CD8-positive, alpha-beta memory T cell (primary cell): ENCODE data around the gene CLIC1. TPM values are rescaled to one million over a fixed set of nuclear protein-coding genes. Genes with fewer than 3 reads are reported as not detected.

Experiments
- CTCF ChIA-PET: fragments of 350-600 bp; sonication (Branson Sonifier 250); formaldehyde crosslinking; loops from one replicate; lab custom pipeline; 2021; ENCODE audit warnings: antibody characterized with exemption; lab: Charles Lee
- POLR2A ChIA-PET: fragments of 350-600 bp; sonication (Branson Sonifier 250); formaldehyde crosslinking; loops from one replicate; lab custom pipeline; 2021; ENCODE audit warnings: antibody characterized with exemption; lab: Charles Lee
- DNase-seq, 5 donors: peaks; one replicate each; pipeline versions ENCODE4 v3.0.0 to v3.0.0-alpha.2; 2020 to 2022; ENCODE audit warnings: mixed read lengths in 1 of 5
- H3K27ac ChIP-seq: one replicate; pipeline ENCODE4 v1.7.0; 2013; ENCODE audit warnings: low read depth, mild to moderate bottlenecking, low read length, moderate library complexity
- H3K27me3 ChIP-seq: 2 replicates; pipeline ENCODE4 v1.7.0; 2013; ENCODE audit warnings: low read length, mild to moderate bottlenecking; ENCODE audit not compliant: insufficient read depth, poor library complexity, severe bottlenecking
- H3K36me3 ChIP-seq: 2 replicates; pipeline ENCODE4 v1.7.0; 2013; ENCODE audit warnings: mild to moderate bottlenecking, low read length, moderate library complexity; ENCODE audit not compliant: insufficient read depth
- H3K4me1 ChIP-seq: 2 replicates; pipeline ENCODE4 v1.7.0; 2013; ENCODE audit warnings: mild to moderate bottlenecking, low read length, moderate library complexity; ENCODE audit not compliant: insufficient read depth
- H3K4me3 ChIP-seq: 2 replicates; pipeline ENCODE4 v1.7.0; 2013; ENCODE audit warnings: mild to moderate bottlenecking, low read length
- H3K9me3 ChIP-seq: 2 replicates; pipeline ENCODE4 v1.7.0; 2013; ENCODE audit warnings: mild to moderate bottlenecking, low read length
- H3K27ac Mint-ChIP-seq, 8 donors: one replicate each; pipeline ENCODE4 v1.8.0; 2020 to 2021; ENCODE audit warnings: mixed read lengths in 8 of 8, mild to moderate bottlenecking in 6 of 8, inconsistent platforms in 3 of 8, moderate library complexity in 3 of 8
- H3K27me3 Mint-ChIP-seq, 2 donors: one replicate each; pipeline ENCODE4 v1.8.0; 2020 to 2021; ENCODE audit warnings: mixed read lengths in 2 of 2, mild to moderate bottlenecking in 1 of 2, moderate library complexity in 1 of 2
- H3K36me3 Mint-ChIP-seq, 3 donors: one replicate each; pipeline ENCODE4 v1.8.0; 2020 to 2021; ENCODE audit warnings: mixed read lengths in 3 of 3, inconsistent platforms in 1 of 3, mild to moderate bottlenecking in 1 of 3
- H3K4me1 Mint-ChIP-seq, 3 donors: one replicate each; pipeline ENCODE4 v1.8.0; 2020 to 2021; ENCODE audit warnings: mixed read lengths in 3 of 3, inconsistent platforms in 1 of 3, mild to moderate bottlenecking in 1 of 3
- H3K4me3 Mint-ChIP-seq, 7 donors: one replicate each; pipeline ENCODE4 v1.8.0; 2020 to 2021; ENCODE audit warnings: mixed read lengths in 7 of 7, mild to moderate bottlenecking in 6 of 7, moderate library complexity in 4 of 7, inconsistent platforms in 2 of 7
- H3K9me3 Mint-ChIP-seq, 5 donors: one replicate each; pipeline ENCODE4 v1.8.0; 2020 to 2022; ENCODE audit warnings: mixed read lengths in 5 of 5, mild to moderate bottlenecking in 3 of 5, moderate library complexity in 2 of 5, inconsistent platforms in 1 of 5
- polyA plus RNA-seq: library from polyadenylated mRNA; unstranded; fragments of 300-500 nt; fragmentation: Illumina TruSeq; gene quantifications from one replicate; pipeline ENCODE4 v1.2.3, GENCODE V29; 2021
- total RNA-seq, 2 experiments: library from RNA; stranded (reverse); gene quantifications; one replicate each; pipeline ENCODE4 v1.2.3, GENCODE V29; 2021

CLIC1 gene
- total and polyA plus RNA-seq, 3 experiments from 2014 or later: 377 to 657 (median 377) TPM

DNA sequence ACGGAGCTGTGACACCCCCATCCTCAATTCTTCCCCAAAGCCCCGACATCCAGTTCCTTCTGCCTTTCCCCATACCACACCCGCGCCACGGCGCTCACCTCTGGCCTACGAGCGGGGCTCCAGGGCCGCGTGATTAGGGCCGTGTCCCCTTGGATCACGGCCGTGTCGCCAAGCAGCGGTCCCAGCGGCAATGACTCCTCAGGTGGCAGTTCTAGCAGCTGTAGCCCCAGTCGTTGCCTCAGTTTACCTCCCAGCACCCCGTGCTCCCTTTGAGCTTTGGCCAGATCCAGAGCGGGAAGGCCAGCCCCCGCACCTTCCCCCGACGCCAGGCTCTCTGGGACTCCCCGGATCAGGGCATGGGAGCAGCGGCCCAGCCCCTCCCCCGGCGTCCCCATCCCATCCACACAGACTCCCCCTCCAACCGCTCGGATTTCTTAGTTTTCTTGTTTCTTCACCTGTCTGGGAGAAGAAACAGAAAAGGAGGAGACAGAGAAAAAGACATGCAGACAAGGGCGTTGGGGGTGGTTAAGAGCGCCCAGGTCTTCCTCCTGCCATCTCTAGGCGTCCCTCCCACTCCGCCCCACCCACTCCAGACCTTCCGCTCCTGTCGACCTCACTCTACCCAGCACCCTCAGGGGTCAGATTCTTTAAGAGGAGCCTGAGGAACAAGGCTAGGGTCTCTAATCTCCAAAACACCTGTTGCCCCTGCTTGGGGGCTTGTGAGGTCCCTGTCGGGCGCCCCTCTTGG is 7.4 kb downstream of the CLIC1 start, which contains the start of gene DDAH2:
Gene DDAH2, minus strand, starts transcription at position 533 of the 748 bp plus-strand sequence. Its CDS starts 138 bp downstream, at position 395.
- Histone ChIP-seq H3K4me1 (peaks cover 42% of the 10 kb centered on the region), H3K27me3 (no peaks in the 10 kb centered on the region), H3K36me3 (peaks cover 24% of the 10 kb centered on the region), H3K9me3 (no peaks in the 10 kb centered on the region), H3K27ac (peak within 1 kb of the TSS; percentile 64), H3K4me3 (peak within 1 kb of the TSS; percentile 81)
- H3K9me3 Mint-ChIP-seq: no peaks in the 10 kb centered on the region
- POLR2A ChIA-PET: interaction anchor here (0.8 to 2.1 kb wide), 6 partner anchors 9 to 182 kb away, joined by 3 to 9 read pairs (median 5); partner anchors contain the start of genes LSM2 and NFKBIL1
- H3K4me1 Mint-ChIP-seq: peaks cover 32 to 46% (median 38%) of the 10 kb centered on the region in 3 donors
- DNase-seq: no peak
- H3K4me3 Mint-ChIP-seq: peak within 1 kb of the TSS; percentile 89 to 99 (median 95)
- H3K36me3 Mint-ChIP-seq: peaks cover 0 to 51% (median 8%) of the 10 kb centered on the region in 3 donors
- no peaks in the 10 kb centered on the region for H3K27me3 Mint-ChIP-seq
- CTCF ChIA-PET: interaction anchor here (0.8 to 9.6 kb wide), 26 partner anchors 10 to 169 kb away, joined by 3 to 71 read pairs (median 5); partner anchors contain the start of genes EHMT2, GPANK1, HSPA1A and HSPA1B
- peak within 1 kb of the TSS; percentile 80 to 96 (median 94) for H3K27ac Mint-ChIP-seq

DNA sequence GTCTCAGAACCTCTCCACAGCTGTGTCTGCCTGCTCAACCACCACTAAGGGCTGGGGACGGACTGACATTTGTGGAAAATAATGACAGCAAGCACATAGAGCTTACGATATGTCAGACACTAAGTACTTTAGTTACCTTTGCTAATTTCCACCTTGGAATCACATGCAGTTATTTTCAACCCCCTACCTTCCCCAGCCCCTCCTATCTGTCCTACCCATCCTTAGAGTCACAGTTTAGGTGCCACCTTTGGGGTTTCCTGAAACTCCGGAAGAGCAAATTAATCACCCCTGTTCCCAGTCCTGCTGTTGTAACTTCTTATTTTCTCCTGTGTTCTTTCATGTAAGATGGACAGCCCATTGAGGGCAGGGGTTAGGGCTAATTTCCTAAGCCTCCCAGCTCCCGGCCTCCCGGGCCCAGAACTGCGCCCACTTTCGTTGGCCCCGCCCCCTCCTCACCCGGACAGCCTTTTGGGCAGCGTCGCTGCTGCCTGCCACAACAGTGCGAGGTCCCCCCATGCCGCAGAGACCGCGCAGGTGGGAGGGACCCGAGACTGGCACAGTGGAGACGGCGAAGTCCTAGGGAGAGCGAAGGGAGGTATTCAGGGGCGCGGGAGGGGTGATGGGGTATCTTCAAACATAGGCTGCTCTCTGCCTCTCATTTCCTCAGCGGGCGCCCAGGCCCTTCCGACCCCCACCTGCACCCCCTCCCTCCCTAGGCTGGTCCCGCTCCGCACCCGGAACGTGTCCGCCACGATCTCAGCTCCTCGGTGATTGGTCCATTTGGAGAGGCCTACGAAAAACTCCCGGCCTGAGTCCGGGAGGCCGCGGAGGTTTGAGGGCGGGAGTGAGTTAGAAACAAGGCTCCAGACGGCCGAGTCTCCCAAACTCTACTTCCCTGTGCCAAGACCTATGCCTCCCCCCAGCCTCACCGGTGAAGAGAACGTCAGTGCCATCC is 8.3 kb downstream of the CLIC1 start:
- Histone ChIP-seq H3K4me1 (peaks cover 34% of the 10 kb centered on the region), H3K27me3 (no peaks in the 10 kb centered on the region), H3K27ac (peak overlapping the region; percentile 64), H3K9me3 (no peaks in the 10 kb centered on the region), H3K36me3 (peaks cover 15% of the 10 kb centered on the region), H3K4me3 (no peak overlapping the region)
- CTCF ChIA-PET: interaction anchor here (0.7 to 9.6 kb wide), 11 partner anchors 11 to 135 kb away, joined by 3 to 71 read pairs (median 10); partner anchors contain the start of genes LSM2, MSH5 and VARS1
- Mint-ChIP-seq H3K27ac (peak overlapping the region in 7 of 8 donors; percentile 53 to 87 (median 66)), H3K4me1 (peaks cover 24 to 41% (median 29%) of the 10 kb centered on the region in 3 donors), H3K27me3 (no peaks in the 10 kb centered on the region), H3K9me3 (no peaks in the 10 kb centered on the region), H3K4me3 (peak overlapping the region; percentile 32 to 99 (median 72)), H3K36me3 (peaks cover 0 to 41% (median 8%) of the 10 kb centered on the region in 3 donors)
- POLR2A ChIA-PET: interaction anchor here (0.6 to 2.0 kb wide), 2 partner anchors 24 to 102 kb away, joined by 3 to 8 read pairs; no protein-coding TSS in a partner anchor
- DNase-seq: peak in 1 of 5 donors; percentile 5

DNA sequence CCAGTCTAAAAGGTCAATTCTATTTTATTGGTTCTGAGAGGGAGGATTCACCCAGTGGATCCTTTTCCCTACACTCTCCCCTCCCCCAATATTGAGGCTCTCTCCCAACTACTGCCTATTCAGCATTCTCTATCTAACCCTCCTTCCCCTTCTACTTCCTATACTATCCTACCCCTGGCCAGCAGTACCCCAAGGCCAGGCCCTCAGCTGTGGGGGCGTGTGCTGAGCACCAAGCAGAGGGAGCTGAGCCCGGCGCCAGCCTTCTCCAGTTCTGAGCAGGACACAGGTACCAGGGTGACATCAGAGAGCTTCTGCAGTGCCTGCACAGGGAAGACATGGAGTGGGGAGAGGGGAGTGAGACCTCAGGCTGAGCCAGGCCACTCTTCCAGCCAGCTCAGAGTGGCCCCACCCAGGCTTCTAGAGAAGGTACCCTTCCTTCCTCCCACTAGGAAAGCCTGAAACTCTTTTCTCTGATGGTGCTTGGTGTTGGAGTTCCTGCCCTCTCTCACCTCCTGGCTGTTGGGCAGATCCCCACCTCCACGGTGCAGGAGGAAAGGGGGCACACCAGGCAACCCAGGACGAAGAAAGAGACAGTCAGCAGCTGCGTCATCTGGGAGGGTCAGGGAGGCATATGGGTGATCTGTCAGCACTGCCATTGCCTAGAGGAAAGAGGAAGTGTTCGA is 9.2 kb downstream of the CLIC1 start:
- Histone ChIP-seq H3K36me3 (peaks cover 12% of the 10 kb centered on the region), H3K27ac (peak overlapping the region; percentile 64), H3K9me3 (no peaks in the 10 kb centered on the region), H3K4me3 (no peak overlapping the region), H3K4me1 (peaks cover 34% of the 10 kb centered on the region), H3K27me3 (no peaks in the 10 kb centered on the region)
- H3K27ac Mint-ChIP-seq: peak overlapping the region in 7 of 8 donors; percentile 53 to 87 (median 66)
- H3K36me3 Mint-ChIP-seq: peaks cover 0 to 36% (median 6%) of the 10 kb centered on the region in 3 donors
- CTCF ChIA-PET: interaction anchor here (0.7 to 9.6 kb wide), 2 partner anchors 104 to 136 kb away, joined by 3 to 71 read pairs; no protein-coding TSS in a partner anchor
- POLR2A ChIA-PET: interaction anchor here (0.6 kb wide), 1 partner anchor 23 kb away, joined by 3 read pairs; no protein-coding TSS in a partner anchor
- peak overlapping the region in 6 of 7 donors; percentile 32 to 72 (median 70) for H3K4me3 Mint-ChIP-seq
- H3K4me1 Mint-ChIP-seq: peaks cover 24 to 39% (median 28%) of the 10 kb centered on the region in 3 donors
- no peaks in the 10 kb centered on the region for H3K27me3 Mint-ChIP-seq
- no peaks in the 10 kb centered on the region for H3K9me3 Mint-ChIP-seq
- DNase-seq: no peak

DNA sequence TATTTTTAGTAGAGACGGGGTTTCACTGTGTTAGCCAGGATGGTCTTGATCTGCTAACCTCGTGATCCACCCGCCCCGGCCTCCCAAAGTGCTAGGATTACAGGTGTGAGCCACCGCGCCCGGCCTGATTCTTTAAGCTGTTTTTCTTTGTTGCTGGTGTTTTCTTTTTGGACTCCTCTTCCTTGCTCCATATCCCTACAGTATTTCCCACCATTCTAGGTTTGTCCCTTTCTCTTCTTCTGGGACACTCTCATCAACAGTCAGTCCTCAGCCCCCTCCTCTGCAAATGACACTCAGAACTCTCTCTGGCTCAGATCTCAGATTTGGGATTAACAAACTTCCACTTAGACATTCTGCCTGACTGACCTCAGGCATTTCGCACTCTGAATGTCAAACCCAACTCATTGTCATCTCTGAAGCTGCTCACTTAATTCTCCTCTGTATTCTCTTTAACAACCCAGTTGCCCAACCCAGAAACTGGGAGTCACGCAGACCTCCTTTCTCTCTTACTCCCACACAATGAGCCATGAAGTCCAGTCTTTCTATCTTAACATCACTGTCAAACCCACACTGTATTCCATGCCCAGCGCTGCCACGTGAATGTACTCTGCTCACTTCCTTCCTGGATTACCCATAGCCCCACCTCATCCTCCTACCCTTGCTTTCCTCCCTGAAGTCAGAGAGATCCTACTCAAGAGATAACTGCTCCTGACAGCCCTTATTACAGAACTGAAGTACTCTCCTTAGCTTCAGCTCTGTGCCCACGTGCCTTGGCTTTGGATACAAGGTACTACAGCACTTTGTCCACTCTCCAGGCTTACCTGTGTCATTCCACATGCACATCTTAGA is 10.6 kb downstream of the CLIC1 start:
- peaks cover 34% of the 10 kb centered on the region for H3K4me1 ChIP-seq
- no peak overlapping the region for H3K4me3 ChIP-seq
- no peaks in the 10 kb centered on the region for H3K9me3 ChIP-seq
- Mint-ChIP-seq H3K27ac (peak overlapping the region in 5 of 8 donors; percentile 0 to 43 (median 19)), H3K4me1 (peaks cover 24 to 35% (median 28%) of the 10 kb centered on the region in 3 donors), H3K27me3 (no peaks in the 10 kb centered on the region), H3K4me3 (peak overlapping the region in 1 of 7 donors; percentile 18), H3K36me3 (peaks cover 0 to 23% (median 5%) of the 10 kb centered on the region in 3 donors), H3K9me3 (no peaks in the 10 kb centered on the region)
- no peak overlapping the region for H3K27ac ChIP-seq
- H3K27me3 ChIP-seq: no peaks in the 10 kb centered on the region
- H3K36me3 ChIP-seq: peaks cover 4% of the 10 kb centered on the region
- POLR2A ChIA-PET: interaction anchor here (0.9 to 1.4 kb wide), 2 partner anchors 9 to 21 kb away, joined by 3 to 6 read pairs; no protein-coding TSS in a partner anchor
- DNase-seq: no peak
- CTCF ChIA-PET: interaction anchor here (0.9 to 1.4 kb wide), 2 partner anchors 12 to 44 kb away, joined by 3 to 5 read pairs; no protein-coding TSS in a partner anchor

DNA sequence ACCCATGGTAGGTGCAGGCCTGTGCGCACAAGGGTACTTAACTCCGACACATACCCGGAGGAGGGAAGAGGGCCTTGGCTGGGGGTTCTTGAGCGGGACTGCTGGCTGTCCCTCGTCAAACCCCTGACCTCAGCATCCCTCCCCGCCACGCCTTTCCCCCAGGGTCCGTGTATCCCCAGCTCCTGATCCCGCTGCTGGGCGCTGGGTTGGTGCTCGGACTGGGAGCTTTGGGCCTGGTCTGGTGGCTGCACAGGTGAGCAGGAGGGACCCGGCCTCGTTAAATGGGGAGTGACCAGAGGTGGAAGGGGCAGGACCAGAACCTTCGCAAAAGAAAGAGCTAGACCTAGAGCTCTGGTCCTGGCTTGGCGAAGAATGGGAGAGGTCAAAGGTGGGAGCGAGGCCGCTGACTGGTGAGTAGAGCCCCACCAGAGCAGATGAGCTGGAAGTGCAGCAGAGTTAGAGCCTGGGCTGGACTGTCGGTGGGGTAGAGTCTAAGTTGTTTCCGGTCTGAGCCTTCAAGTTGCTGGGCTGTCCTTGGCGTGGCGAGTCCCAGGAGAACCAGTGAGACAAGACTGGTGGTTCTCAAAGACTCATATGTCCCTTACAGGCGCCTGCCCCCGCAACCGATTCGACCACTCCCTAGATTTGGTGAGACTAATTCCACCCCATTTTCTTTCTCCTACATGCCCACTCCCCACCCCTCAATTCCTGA is 12.2 kb downstream of the CLIC1 start:
- Mint-ChIP-seq H3K9me3 (no peaks in the 10 kb centered on the region), H3K27ac (peak overlapping the region in 2 of 8 donors; percentile 18 to 20), H3K27me3 (no peaks in the 10 kb centered on the region), H3K4me1 (peaks cover 15 to 21% (median 18%) of the 10 kb centered on the region in 3 donors), H3K4me3 (no peak overlapping the region), H3K36me3 (peaks cover 0 to 10% (median 2%) of the 10 kb centered on the region in 3 donors)
- Histone ChIP-seq H3K9me3 (no peaks in the 10 kb centered on the region), H3K27ac (no peak overlapping the region), H3K27me3 (no peaks in the 10 kb centered on the region), H3K4me3 (no peak overlapping the region), H3K36me3 (peaks cover 4% of the 10 kb centered on the region), H3K4me1 (peaks cover 25% of the 10 kb centered on the region)
- DNase-seq: no peak
- POLR2A ChIA-PET: interaction anchor here (0.7 kb wide), 1 partner anchor 67 kb away, joined by 4 read pairs; no protein-coding TSS in a partner anchor
- CTCF ChIA-PET: interaction anchor here (1.3 kb wide), 1 partner anchor 106 kb away, joined by 4 read pairs; no protein-coding TSS in a partner anchor
